Measurements from ENCODE around the gene SMC1B. TPM values are rescaled to one million over a fixed set of nuclear protein-coding genes. Genes with fewer than 3 reads are reported as not detected.
"Not testable (repeated sequence)": the region's sequence is repeated elsewhere in the genome, so short reads cannot be mapped to it uniquely, and the experiment has no call there.

Gene SMC1B, protein sequence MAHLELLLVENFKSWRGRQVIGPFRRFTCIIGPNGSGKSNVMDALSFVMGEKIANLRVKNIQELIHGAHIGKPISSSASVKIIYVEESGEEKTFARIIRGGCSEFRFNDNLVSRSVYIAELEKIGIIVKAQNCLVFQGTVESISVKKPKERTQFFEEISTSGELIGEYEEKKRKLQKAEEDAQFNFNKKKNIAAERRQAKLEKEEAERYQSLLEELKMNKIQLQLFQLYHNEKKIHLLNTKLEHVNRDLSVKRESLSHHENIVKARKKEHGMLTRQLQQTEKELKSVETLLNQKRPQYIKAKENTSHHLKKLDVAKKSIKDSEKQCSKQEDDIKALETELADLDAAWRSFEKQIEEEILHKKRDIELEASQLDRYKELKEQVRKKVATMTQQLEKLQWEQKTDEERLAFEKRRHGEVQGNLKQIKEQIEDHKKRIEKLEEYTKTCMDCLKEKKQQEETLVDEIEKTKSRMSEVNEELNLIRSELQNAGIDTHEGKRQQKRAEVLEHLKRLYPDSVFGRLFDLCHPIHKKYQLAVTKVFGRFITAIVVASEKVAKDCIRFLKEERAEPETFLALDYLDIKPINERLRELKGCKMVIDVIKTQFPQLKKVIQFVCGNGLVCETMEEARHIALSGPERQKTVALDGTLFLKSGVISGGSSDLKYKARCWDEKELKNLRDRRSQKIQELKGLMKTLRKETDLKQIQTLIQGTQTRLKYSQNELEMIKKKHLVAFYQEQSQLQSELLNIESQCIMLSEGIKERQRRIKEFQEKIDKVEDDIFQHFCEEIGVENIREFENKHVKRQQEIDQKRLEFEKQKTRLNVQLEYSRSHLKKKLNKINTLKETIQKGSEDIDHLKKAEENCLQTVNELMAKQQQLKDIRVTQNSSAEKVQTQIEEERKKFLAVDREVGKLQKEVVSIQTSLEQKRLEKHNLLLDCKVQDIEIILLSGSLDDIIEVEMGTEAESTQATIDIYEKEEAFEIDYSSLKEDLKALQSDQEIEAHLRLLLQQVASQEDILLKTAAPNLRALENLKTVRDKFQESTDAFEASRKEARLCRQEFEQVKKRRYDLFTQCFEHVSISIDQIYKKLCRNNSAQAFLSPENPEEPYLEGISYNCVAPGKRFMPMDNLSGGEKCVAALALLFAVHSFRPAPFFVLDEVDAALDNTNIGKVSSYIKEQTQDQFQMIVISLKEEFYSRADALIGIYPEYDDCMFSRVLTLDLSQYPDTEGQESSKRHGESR
- total RNA-seq = not detected
- long read RNA-seq = 0 reads

DNA sequence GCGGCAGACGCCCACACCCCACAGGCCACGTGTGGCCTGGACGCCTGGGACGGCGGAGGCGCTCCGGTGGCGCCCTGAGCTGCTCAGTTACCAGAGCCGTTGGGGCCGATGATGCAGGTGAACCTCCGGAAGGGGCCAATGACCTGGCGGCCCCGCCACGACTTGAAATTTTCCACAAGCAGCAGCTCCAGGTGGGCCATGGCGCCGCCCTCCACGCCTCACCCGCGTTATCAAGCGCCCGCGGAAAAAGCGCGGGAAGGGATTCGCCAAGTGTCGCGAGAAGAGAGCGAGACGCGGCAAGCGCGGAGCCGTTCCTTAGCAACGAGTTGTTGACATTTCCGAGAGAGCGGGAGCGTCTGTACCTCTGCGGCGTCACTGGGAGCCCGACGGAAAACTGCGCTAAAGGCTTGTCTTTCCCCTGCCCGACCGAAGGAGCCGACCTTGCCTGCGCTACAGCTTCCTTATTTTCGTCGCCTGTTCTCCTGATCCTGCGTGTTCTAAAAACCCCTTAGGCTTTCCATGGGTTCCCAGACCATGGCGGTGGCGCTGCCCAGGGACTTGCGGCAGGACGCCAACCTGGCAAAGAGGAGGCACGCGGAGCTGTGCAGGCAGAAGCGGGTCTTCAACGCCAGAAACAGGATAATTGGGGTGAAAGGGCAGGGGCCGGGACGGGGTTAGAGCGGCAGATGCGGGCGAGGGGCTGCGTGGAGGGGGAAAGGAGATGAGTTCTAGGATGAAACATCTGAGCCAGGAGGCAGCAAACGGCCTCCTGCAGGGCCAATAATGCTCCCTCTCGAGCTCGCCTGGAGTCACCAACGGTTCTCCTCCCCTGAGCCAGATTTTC, at the start of gene SMC1B, which contains the start of gene RIBC2:
SMC1B (minus strand) TSS at position 232 of the 844 bp plus-strand sequence; CDS start at position 200, 32 bp downstream.
RIBC2 (plus strand) TSS at position 326 of the 844 bp plus-strand sequence; CDS start at position 520, 194 bp downstream.
- intact Hi-C loops (cut with DNase I) = no loop called here
- peak; percentile 87 for DNase-seq
- peak; percentile 95 for ATAC-seq (ENCODE audit: poor library complexity)

DNA sequence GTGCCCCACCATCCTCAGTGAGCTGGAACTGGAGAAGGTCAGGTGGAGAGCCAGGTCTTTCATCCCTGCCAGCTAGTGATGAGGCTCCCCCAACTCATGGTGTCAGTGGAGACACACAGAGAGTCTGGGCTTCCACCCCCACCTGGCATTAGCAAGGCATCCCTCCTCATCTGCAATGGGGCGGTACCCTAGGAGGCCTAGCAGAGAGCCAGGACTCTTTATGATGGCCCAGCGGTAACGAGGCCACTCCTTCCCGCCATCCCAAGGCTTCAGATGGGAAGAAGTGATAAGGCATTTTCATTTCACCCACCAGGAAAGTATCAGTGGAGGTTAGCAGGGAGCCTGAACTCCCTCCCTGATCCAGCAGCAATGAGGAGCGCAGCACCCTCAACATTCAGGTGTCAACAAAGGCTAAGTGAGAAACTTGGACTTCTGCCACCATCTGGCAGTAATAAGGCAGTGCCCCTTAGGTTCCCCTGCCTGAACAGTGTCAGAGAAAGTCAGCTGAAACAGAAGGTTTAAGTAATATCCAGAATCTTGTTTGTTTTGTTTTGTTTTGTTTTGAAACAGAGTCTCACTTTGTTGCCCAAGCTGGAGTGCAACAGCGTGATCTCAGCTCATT, 48.7 kb upstream of the SMC1B start:
- ATAC-seq (ENCODE audit: poor library complexity) (no peak), DNase-seq (no peak)
- intact Hi-C loops (cut with DNase I) = no loop called here

DNA sequence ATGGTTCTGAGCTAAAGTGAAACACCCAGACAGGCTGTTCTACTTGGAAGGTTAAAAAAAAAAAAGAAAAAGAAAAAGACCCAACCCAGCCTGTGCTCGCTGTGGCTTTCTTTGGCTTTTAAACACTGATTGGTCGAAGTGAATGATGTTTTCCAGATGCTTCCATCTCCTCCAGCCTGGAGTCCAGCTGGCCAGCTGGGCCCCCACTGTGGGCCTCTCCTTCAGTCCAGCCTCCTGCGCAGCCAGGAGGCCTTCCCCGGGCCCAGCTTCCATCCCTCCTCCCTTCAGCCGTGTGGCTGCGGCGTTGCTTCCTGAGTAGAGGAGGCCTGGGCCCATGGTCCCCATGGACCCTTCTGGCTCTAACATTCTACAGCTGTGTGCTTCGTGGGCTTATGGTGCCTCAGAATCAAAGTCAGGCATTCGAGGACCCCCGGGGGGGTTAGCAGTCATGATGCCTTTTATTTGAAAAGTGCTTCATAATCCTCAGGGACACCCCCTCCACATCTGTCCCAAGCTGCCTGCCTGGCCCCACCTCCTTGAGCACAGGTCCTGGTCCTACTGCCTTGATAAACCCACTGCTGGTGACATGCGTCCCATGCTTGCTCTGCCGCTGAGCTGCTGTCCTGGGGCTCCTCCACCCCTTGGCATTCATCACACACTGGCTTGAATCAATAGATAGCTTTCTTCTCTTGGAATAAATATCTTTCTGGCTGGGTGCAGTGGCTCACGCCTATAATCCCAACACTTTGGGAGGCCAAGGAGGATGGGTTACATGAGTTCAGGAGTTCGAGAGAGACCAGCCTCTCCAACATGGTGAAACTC, 47.1 kb upstream of the SMC1B start:
- peak; percentile 96 for ATAC-seq (ENCODE audit: poor library complexity)
- intact Hi-C loops (cut with DNase I) = no loop called here
- DNase-seq = peak; percentile 89

DNA sequence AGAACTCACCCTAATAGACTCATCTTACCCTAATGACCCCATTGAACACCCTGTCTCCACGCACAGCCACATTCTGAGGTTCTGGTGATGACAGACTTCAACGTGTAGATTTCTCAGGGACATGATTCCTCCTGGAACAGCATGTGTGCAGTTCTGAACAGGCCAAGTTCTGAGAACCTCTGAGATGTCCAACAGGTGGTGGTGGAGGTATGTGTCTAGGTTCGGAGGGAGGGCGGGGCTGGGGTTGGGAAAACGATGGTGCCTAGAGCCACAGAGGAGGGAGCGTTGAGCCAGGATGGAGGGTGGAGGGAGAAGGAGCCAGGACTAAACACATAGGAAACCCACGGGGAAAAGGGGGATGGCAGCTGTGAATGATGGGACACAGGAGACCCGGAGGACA, 45.8 kb upstream of the SMC1B start:
- intact Hi-C loops (cut with DNase I) = no loop called here
- ATAC-seq (ENCODE audit: poor library complexity) = no peak
- DNase-seq = no peak

DNA sequence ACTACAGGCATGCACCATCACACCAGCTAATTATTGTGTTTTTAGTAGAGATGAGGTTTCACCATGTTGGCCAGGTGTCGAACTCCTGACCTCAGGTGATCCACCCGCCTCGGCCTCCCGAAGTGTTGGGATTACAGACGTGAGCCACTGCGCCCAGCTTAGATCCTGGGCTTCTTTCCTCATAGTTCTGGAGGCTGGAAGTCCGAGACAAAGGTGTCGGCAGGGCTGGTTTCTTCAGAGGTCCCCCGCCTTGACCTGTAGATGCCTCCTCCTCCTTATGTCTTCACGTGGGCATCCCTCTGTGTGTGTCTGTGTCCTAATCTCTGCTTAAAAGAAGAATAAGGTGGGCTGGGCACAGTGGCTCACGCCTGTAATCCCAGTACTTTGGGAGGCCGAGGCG, 45.1 kb upstream of the SMC1B start:
- intact Hi-C loops (cut with DNase I) = no loop called here
- DNase-seq (no peak), ATAC-seq (ENCODE audit: poor library complexity) (no peak)

DNA sequence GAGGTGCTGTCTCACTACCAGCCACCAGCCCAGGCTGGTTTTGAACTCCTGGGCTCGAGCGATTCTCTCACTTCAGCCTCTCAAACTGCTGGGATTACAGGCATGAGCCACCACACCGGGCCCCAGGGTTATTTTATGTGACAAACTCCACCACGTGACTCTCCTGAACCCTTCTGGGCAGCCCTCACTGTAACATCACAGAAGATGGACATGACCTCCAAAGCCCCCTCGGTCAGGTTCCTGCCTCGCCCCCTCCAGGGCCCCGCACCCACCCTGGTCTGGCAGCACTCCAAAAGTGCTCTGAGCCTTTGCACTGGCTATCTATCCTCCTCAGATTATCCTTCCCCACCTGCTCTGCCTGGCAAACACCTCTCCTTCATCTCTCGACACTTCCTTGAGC, 43.4 kb upstream of the SMC1B start:
- no peak for ATAC-seq (ENCODE audit: poor library complexity)
- DNase-seq = peak; percentile 14
- intact Hi-C loops (cut with DNase I) = no loop called here

DNA sequence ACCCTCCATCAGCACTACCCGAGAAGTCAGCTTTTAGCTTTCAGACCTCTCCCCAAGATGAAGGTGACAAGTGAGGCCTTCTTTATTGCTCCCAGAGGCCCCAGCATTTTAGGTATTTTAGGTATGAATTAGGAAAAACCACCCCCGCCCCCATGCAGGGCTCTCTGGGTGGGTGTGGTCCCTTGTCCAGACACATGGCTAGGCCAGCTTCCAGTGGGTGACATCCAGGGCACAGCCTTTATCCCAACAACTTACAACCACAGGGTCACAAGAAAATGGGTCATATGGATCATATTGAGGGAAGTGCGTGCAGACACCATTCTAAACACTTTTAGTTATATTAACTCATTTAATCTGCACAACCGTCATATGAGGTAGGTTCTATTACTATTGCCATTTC, 42.2 kb upstream of the SMC1B start:
- peak; percentile 17 for DNase-seq
- intact Hi-C loops (cut with DNase I) = no loop called here
- ATAC-seq (ENCODE audit: poor library complexity) = no peak

DNA sequence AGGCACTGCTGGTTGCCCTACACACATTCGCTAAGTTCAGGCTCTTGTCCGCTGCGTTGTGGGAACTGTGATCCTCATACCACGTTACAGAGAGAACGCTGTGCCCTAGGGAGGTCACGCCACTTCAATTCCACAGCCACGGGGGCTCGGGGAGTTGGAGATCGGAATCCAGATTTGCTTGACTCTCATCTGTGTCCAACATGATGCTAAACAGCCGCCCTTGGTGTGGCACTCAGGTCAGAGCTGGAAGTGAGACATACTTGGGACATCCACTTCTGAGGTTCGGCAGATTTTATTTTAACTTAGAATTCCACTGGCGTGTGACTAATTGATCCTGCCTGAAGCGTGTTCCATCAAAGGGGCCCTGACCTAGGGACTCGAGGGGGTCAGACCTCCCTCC, 41.8 kb upstream of the SMC1B start:
- no peak for ATAC-seq (ENCODE audit: poor library complexity)
- intact Hi-C loops (cut with DNase I) = no loop called here
- peak; percentile 17 for DNase-seq

DNA sequence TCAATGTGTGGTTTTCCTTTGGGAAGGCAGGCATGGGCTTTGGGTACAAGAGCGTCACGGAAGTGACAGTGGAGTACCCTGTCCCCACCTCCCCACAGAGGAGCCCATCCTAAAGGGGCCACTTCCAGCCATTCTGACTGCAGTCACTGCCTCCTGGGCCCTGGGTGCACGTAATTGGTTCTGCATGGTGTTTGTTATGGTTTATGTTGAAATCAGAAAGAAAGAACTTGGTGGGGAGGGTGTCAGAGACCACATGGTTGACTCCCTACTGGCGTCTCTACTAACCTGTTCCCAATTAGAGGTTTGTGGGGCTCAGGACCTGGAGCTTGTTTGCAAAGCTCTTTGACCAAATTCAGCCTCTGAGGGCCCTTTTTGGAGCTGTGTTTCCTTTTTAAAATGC, 40.9 kb upstream of the SMC1B start:
- ATAC-seq (ENCODE audit: poor library complexity) = no peak
- intact Hi-C loops (cut with DNase I) = no loop called here
- DNase-seq = peak; percentile 5

DNA sequence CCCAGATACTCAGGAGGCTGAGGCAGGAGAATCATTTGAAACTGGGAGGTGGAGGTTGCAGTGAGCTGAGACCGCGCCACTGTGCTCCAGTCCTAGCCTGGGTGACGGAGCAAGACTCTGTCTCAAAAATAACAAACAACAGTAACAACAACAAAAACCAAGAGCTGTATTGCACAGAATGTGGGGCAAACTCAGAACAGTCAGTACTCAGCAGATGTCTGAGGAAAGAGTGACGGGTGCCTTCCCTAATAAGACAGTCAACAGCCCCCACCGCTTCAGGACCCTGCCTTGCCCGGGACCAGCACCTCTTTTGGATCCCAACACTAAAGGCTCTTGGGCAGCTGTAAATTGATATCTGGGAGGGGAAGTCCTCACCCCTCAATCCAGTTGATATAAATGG, 40.4 kb upstream of the SMC1B start:
- DNase-seq (no peak), ATAC-seq (ENCODE audit: poor library complexity) (no peak)
- intact Hi-C loops (cut with DNase I) = no loop called here

DNA sequence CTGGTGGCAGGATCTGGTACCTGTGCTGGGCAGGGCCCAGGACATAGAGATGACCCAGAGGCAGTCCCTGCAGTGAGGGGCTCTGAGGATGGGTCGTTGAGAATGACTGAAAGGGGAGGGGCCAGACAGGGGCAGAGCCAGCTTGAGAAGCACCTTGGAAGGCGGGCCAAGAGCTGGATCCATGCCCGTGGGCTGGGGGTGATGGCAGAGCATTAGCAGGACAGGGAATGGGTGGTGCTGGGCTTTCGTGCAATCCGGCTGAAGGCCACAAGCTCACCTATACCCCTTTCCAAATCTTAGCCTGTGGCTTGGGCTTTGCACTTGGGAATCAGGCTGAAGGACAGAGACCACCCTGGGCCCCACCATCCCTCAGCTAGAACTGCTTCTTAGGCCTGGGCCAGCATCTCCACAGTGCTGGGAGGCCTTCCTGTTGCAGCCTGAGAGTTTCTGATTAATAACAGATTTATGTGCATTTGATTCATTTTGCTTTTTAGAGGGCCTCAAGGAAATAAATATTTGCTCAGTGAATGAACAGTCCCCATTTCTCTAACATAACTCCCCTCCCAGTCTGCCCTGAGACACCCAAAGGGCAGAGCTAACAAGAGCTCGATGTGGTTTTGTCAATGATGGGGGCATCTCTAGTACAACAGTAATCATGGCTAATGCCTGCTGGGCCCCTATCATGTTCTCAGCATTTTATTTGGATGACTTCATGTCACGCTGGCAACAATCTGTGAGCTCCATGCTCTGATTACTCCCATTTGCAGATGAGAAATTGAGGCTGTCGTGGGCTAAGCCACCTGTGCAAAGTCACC, 39.4 kb upstream of the SMC1B start:
- DNase-seq (no peak), ATAC-seq (ENCODE audit: poor library complexity) (no peak)
- intact Hi-C loops (cut with DNase I) = no loop called here

DNA sequence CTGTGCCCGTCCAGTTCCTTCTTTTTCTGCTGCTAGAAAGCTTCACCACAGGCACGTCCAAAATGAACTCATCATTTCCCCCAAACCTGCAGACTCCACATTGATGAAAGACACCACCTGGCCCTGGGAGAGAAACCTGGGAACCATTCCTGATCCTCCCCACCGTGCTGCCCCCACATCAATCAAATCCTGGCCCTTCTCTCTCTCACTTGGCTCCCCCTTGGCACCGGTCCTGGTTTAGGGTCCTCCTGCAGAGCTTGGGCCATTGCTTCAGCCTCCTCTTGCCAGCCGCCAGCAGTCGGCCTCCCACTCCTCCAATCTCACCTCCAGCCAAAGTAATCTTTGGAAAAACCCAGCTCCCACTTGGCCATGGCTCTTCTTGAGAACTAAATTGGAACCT, 38.6 kb upstream of the SMC1B start:
- ATAC-seq (ENCODE audit: poor library complexity) = no peak
- intact Hi-C loops (cut with DNase I) = no loop called here
- DNase-seq = peak; percentile 40

DNA sequence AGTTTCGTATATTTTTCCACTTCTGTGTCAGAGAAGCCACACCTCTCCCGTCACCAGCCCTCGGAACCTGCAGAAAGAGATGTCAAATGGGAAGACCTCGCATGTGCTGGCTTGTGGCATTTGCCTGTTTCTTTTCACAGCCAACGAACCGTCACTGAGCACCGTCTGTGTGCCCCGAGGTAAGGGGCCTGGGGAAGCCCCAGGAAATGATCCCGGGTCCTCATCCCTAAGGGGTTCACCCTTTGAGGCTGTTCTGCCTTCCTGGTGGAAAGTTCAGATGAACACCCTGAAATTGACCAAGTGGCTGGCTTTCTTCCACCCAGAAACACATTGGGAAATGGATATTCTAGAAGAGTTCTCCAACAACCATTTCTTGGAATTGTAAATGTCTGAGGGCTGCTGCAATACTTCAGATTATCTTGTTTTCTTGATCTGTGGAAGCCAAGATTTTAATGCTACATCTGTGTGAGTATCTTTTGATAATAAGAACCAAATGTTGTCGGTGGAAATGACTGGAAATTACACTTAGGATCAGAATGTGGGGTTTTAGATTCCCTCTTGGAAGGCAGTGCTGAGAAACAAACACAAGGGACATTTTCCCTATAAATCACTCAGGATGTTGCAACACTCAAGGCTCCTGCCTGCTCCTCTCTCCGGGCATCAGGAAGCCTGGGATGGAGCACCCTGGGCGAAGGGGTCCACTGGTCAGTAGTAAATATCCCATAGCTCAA, 37.7 kb upstream of the SMC1B start:
- DNase-seq (peak; percentile 52), ATAC-seq (ENCODE audit: poor library complexity) (peak; percentile 59)
- intact Hi-C loops (cut with DNase I) = no loop called here

DNA sequence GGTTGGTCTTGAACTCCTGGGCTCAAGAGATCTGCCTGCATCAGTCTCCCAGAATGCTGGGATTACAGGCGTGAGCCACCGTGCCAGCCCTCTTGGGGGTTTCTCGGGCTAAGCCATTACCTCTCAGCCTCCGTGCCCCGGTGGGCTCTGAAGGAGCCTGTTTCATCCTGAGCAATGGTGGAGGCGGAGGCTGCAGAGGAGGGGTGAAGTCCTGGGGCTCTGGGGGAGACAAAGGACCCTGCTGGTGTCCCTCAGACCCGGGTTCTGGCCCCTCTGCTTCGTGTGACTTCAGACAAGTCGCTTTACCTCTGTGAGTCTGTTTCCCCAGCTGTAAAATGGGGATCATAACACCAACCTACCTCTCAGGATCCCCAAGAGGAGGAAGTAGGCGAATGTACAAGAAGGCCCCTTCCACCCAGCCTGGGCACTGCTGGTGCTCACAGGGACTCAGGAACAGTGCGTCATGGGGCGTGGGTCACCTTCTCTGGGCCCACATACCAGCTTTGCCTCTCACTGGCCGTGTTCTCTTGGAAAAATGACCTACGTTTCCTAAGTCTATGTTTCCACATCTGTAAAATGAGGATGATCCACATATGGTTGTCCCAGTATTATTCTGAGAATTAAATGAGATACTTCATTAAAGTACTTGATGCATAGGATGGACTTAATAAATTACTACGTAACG, 36.8 kb upstream of the SMC1B start:
- intact Hi-C loops (cut with DNase I) = no loop called here
- ATAC-seq (ENCODE audit: poor library complexity) (no peak), DNase-seq (peak; percentile 41)

DNA sequence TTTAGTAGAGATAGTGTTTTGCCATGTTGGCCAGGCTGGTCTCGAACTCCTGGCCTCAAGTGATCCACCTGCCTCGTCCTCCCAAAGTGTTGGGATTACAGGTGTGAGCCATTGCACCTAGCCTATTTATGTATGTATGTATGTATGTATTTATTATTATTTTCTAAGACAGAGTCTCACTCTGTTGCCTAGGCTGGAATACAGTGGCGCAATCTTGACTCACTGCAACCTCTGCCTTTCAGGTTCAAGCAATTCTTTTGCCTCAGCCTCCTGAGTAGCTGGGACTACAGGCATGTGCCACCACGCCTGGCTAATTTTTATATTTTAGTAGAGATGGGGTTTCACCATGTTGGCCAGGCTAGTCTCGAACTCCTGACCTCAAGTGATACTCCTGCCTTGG, 36.0 kb upstream of the SMC1B start:
- intact Hi-C loops (cut with DNase I); DNase-seq; ATAC-seq (ENCODE audit: poor library complexity): not testable (repeated sequence)

All from Right ventricle myocardium superior (tissue), 1 donor.